GM12892 (cell line): Measurements from ENCODE around the gene ZBTB20.

Source experiments
- DNase-seq: peaks from one replicate; pipeline ENCODE4 v3.0.0; 2011; ENCODE audit not compliant: insufficient read length
- FAIRE-seq: peaks from 2 replicates; lab custom pipeline; 2011; peaks lifted over from hg19 to GRCh38; lab: Jason Lieb, UNC
- POLR2A ChIP-seq: IDR thresholded peaks from 2 replicates; pipeline ENCODE4 v1.6.1; 2011; ENCODE audit warnings: low read depth, low read length, control low read depth
- POLR2AphosphoS5 ChIP-seq: IDR thresholded peaks from 2 replicates; pipeline ENCODE4 v1.6.1; 2011; ENCODE audit warnings: low read depth, low read length, control low read depth
- TAF1 ChIP-seq: IDR thresholded peaks from 2 replicates; pipeline ENCODE4 v1.6.1; 2011; ENCODE audit warnings: low read depth, mild to moderate bottlenecking, control low read depth, low read length, borderline replicate concordance

Gene ZBTB20

DNA sequence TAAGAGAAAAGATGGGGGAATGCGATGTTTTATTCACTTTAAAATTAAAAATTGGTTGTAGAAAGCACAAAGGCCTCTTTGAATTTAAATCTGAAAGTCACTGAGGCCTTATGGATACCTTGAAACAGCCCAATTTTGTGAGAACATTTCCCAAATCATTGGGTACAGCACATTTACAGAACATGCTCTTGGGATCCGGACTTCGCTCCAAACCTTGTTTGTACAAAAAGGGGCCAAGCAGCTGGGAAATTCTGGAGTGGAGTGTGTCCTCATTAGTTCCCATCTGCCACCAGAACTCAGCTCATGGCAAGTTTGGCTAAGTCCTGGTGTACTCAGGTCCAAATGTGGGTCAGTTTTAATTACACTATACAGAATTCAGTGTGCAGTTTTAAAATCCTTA is 254.2 kb downstream of the ZBTB20 start:
- no peak for DNase-seq
- no peak for TF ChIP-seq TAF1
- no peak for TF ChIP-seq POLR2AphosphoS5
- no peak for TF ChIP-seq POLR2A
- no peak for FAIRE-seq

DNA sequence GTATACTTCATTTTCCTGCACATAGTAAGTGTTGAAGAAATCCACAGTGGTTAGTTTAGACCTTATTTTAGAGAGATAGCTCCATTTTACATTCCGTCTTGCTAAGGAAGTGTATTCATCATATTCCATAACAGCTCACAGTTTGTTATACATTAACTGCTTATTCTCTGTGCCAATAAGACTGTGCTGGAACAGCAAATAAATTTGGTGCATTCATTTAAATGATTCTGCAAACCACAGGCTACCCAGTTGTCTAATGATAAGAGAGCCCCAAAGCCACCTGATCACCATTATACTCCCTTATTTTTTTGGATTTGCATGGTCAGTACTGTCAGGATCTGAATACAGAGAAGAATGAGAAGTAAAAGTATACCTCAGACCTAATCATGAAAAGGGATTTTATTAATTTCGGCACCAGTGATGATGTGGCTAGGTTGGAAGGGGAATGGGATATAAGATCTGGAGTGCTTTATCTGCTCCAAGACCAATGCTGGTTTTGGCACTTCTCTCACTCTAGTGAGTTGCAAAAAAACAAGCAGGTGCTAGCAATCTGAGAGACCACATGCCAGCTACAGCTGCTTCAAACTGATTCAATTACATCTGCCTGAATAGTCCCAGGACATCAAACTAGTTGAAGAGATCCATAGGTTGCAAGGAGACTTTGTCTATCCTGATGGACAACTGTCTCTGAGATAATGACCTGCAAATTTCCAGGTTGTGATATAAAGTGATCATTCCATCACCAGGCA is 254.8 kb downstream of the ZBTB20 start:
- FAIRE-seq: no peak
- DNase-seq: no peak
- no peak for TF ChIP-seq POLR2AphosphoS5
- no peak for TF ChIP-seq TAF1
- TF ChIP-seq POLR2A: no peak

DNA sequence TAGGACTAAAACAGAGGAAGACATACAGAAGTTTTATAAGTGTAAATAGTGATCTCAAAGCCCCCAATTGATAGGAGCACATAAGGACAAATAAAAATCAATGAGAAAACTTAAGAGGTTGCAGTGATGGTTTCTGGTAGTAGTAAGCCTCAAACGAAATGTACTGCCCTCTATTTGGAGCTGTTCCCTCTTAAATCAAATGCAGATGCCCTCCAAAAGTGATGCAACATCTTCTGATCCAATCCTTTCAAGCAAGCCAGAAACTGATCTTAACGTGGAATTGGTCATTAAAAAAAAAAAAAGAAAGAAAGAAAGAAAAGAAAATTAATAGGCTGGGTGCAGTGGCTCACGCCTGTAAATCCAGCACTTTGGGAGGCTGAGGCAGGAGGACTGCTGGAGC is 259.3 kb downstream of the ZBTB20 start:
- TF ChIP-seq POLR2A: no peak
- TF ChIP-seq POLR2AphosphoS5: no peak
- DNase-seq (no peak), FAIRE-seq (no peak)

DNA sequence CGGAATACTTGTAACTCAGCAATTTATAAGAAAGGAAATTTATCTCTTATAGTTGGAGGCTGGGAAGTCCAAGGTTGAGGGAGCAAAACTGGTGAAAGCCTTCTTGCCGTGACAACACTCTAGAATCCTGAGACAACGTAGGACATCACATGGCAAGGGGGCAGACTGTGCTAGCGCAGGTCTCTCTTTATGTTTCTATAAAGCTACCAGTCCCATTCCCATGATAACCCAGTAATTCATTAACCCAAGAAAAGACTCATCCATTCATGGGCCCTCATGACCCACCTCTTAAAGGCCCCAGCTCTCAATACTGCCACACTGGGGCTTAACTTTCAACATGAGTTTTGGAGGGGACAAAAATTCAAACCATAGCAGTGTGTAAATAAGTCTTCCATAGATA is 260.2 kb downstream of the ZBTB20 start:
- FAIRE-seq (no peak), DNase-seq (no peak)
- no peak for TF ChIP-seq TAF1

DNA sequence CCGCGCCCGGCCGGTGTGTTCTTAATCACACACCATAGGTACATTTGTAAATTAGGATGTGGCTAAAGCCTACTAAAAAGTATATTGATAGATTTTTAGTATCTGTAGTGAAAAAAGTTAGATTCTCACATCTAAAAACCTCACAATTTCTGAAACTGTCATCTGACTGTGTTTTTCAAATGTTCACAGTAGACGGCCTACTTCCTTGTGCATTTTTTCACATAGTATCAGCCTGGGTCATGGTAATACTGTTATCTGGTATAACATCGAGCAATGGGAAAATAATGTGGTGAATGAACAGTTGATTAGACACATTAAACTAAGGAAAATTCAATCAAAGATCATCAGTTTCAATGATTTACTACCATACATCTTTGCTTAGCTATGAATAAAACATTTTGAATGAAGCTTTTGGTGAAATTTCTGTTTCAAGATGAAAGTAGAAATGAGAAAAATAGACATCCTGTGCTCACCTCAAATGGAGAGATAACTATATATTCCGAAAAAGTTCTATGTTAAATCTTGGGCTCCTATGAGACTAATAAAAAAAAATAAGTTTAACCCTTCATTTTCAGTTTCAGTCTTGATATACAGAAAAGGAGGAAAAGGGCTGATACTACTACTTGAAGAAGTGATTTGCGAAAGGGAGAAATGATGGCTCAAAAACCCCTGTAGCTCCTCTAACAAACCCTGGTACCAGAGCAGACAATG is 262.7 kb downstream of the ZBTB20 start:
- FAIRE-seq (no peak), DNase-seq (no peak)
- no peak for TF ChIP-seq TAF1
- TF ChIP-seq POLR2A: no peak
- TF ChIP-seq POLR2AphosphoS5: no peak

DNA sequence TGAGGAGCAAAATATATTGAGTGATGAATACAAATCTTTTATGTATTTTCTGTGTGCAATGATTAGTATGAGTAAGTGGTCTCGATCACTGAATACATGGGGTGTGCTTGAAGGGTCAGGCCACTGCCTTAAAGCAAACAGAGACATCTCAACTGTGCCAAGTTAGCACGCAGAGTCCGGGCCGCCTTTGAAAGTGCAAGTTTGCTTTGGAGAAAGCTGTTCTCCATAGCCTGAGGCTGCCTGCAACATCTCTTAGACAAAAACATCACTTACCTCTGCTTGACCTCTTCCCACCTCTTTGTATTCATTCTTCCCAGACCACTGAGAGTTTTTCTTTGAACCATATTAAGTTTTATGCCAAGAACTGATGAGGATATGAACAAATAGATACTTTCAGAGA is 267.0 kb downstream of the ZBTB20 start:
- no peak for FAIRE-seq
- no peak for DNase-seq
- TF ChIP-seq TAF1: no peak
- no peak for TF ChIP-seq POLR2AphosphoS5
- TF ChIP-seq POLR2A: no peak

DNA sequence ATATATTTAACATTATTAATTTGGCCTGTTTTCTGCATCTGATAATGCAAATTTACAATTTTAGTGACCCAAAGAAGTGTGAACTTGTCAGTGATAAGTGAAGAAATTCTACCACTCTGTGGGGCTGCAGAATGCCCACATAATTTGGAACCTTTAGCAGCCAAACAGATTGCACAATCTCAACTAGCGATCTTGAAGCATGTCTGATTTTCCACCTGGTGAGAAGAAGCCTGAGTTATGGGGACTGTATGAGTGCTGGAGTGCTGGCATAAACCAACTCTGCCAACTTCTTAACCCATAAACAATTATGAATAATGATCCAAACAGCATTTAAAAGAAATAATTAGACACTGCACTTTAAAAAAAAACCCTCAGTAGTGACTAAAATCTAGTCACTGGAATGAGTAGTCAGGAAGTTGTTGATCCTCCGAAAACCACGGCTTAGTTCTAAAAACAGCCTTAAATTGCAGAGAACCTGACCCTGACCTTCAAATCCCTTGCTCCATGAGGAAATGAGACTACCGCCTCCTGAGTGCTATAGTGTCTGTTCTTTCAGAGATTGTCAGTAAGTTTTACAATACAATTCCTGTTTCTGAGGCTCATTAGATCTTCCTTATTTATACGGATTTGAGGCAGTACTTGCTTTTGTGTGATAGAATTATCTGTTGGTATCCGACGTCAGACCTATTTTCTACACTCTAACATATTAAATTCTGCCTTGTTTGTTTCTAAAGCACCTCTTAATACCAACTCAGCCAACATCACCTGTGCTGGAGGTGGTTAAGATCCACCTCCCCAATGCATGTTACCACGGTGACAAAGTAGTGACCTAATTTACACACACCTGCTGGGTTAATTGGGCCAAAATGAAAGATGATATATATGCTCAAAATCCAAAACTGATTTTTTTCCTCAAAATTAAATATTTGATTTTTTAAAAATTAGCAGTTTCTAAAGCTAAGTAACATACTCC is 267.7 kb downstream of the ZBTB20 start:
- no peak for TF ChIP-seq POLR2A
- no peak for TF ChIP-seq POLR2AphosphoS5
- no peak for TF ChIP-seq TAF1
- FAIRE-seq (no peak), DNase-seq (no peak)

DNA sequence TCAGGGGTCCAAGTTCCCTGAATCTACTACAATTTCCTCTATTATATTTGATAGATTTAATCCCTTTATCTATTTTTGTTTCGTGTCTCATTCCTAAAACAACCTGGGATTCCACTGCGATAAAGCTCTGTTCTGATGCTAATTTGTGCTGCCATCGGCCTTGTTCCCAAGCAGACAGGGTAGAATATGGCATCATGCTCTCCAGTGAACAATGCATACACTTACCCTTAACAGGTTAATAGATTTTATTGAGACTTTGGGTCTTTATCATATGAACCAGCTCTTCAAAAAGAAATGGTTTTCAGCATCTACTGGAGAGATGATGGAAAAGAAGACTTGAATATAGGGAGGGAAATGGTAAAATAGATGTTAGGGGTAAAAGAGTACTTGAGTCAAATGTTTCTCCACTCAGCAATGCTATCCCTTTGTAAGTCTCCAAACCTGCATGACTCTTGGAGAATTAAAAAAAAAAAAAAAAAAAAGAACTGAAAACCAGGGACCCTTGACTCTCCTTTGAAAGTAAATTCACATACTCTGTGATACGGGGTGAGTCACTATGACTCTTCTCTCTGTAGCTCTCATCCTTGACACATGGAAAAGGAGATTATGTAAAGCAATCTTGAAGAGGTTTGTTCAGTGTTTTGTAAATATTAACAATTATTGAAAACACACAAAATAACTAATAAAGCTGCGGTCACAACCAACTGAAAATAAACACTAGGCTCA is 268.8 kb downstream of the ZBTB20 start:
- TF ChIP-seq TAF1: no peak
- no peak for TF ChIP-seq POLR2A
- no peak for TF ChIP-seq POLR2AphosphoS5
- no peak for FAIRE-seq

DNA sequence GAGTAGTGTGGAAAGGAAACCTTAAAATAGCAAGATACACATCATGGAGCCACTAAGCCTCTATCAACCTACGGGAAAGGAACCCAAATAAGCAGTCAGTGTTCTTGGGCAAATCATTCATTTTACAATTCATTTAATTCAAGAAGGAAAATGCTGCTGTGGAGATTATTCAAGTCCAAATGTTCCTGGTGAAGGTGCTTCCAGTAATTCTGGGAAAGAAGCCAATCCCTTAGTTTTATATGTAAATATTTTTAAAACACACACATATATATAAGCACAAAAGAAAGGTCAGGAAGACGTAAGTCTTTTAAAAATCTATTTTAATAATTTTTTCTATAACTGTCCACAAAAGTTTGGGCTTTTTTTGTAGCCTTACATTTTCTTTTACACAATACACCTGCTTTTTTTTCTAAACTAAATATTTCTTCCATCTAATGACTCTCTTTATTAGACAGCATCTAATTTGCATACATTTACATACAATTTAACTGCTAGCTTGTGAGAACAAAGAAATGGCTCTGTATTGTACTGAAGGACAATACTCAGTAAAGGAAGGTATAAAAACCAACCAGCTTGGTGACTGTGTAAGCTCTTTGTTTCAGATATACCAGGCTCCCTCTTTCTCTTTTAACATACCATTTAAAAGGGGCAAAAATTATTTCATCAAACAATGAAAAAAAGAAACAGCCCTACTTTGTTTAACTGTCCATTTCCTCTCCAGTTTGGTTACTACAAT is 269.5 kb downstream of the ZBTB20 start:
- FAIRE-seq: no peak
- TF ChIP-seq TAF1 (no peak), POLR2AphosphoS5 (no peak), POLR2A (no peak)
- no peak for DNase-seq

More for the DNA sequence above, 268.8 kb downstream of the ZBTB20 start:
- DNase-seq: no peak

DNA sequence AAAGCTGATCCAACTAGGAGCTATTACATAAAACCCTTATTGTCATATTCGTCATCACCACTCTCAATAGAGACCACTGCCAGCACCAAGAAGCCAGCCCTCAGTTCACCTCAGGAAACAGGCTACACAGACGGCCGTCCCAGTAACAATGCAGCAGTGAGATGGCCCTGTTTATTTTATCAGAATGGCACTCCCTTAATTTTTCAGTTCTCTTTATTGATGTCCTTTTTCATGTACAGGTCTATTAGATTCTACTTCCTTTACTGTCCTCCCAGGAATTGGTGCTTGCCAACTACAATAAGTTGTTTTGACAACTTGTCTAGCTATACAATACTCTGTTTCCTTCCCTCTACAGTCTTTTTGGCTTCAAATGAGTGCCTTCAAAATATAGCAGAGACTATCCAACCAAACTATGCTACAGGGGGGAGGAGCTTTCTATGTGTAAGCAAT is 272.5 kb downstream of the ZBTB20 start:
- no peak for FAIRE-seq
- DNase-seq: no peak
- TF ChIP-seq POLR2A (no peak), TAF1 (no peak), POLR2AphosphoS5 (no peak)
